GM23248 (cell line): ENCODE data around the gene ZNRD2. TPM values are rescaled to one million over a fixed set of nuclear protein-coding genes. Genes with fewer than 3 reads are reported as not detected.

ENCODE experiments used
- DNase-seq: peaks from one replicate; pipeline ENCODE4 v3.0.0-alpha.2; 2015
- H2AFZ ChIP-seq: fragments of 200-600 bp; sonication (generic); 2 replicates; pipeline ENCODE4 v1.6.1; 2016; ENCODE audit warnings: antibody characterized with exemption
- H3F3A ChIP-seq: fragments of 200-600 bp; sonication (generic); 2 replicates; pipeline ENCODE4 v1.6.1; 2016; ENCODE audit warnings: mild to moderate bottlenecking, antibody characterized with exemption, mixed run types; ENCODE audit not compliant: insufficient read depth
- H3K27ac ChIP-seq: fragments of 200-600 bp; sonication (generic); 2 replicates; pipeline ENCODE4 v1.5.1; 2016; ENCODE audit warnings: mild to moderate bottlenecking
- H3K27me3 ChIP-seq: fragments of 200-600 bp; sonication (generic); replicated peaks from 2 replicates; pipeline ENCODE4 v1.6.1; 2016; ENCODE audit warnings: mild to moderate bottlenecking; ENCODE audit not compliant: insufficient read depth
- H3K36me3 ChIP-seq: fragments of 200-600 bp; sonication (generic); 2 replicates; pipeline ENCODE4 v1.6.1; 2016; ENCODE audit warnings: low read depth, mild to moderate bottlenecking
- H3K4me1 ChIP-seq: fragments of 200-600 bp; sonication (generic); 2 replicates; pipeline ENCODE4 v1.6.1; 2016; ENCODE audit warnings: mild to moderate bottlenecking; ENCODE audit not compliant: insufficient read depth
- H3K4me2 ChIP-seq: fragments of 200-600 bp; sonication (generic); one replicate; pipeline ENCODE4 v1.6.1; 2016; ENCODE audit warnings: mild to moderate bottlenecking; ENCODE audit not compliant: unreplicated experiment
- H3K4me3 ChIP-seq: fragments of 200-600 bp; sonication (generic); 2 replicates; pipeline ENCODE4 v1.5.1; 2016; ENCODE audit warnings: mild to moderate bottlenecking
- H3K79me2 ChIP-seq: fragments of 200-600 bp; sonication (generic); 2 replicates; pipeline ENCODE4 v1.6.1; 2016; ENCODE audit warnings: mild to moderate bottlenecking; ENCODE audit not compliant: insufficient read depth
- H3K9ac ChIP-seq: fragments of 200-600 bp; sonication (generic); 2 replicates; pipeline ENCODE4 v1.6.1; 2016; ENCODE audit warnings: mild to moderate bottlenecking
- H3K9me2 ChIP-seq: fragments of 200-600 bp; sonication (generic); 2 replicates; pipeline ENCODE4 v1.6.1; 2016; ENCODE audit warnings: mixed run types, mild to moderate bottlenecking, moderate library complexity; ENCODE audit not compliant: insufficient read depth
- H3K9me3 ChIP-seq: fragments of 200-600 bp; sonication (generic); one replicate; pipeline ENCODE4 v1.6.1; 2017; ENCODE audit warnings: low read depth
- H4K20me1 ChIP-seq: fragments of 200-600 bp; sonication (generic); 2 replicates; pipeline ENCODE4 v1.6.0; 2016; ENCODE audit not compliant: insufficient read depth
- EZH2 ChIP-seq: fragments of 200-600 bp; sonication (generic); IDR thresholded peaks from 2 replicates; pipeline ENCODE4 v1.6.1; 2018; ENCODE audit warnings: antibody characterized with exemption, mild to moderate bottlenecking; ENCODE audit not compliant: insufficient read depth, poor library complexity, severe bottlenecking
- EZH2phosphoT487 ChIP-seq: fragments of 200-600 bp; sonication (generic); IDR thresholded peaks from 2 replicates; pipeline ENCODE4 v1.6.1; 2018; ENCODE audit warnings: antibody characterized with exemption, moderate library complexity, mild to moderate bottlenecking, low read depth; ENCODE audit not compliant: insufficient read depth
- WGBS, 2 experiments: methylation state at CpG; one replicate each; pipeline ENCODE4 v1.1.6; 2015 to 2017; ENCODE audit warnings: low lambda C conversion rate in 2 of 2, low coverage in 1 of 2; ENCODE audit errors: missing lambda C conversion rate in 2 of 2; 5-methylcytosine and 5-hydroxymethylcytosine counted together
- in situ Hi-C: fragments of 300-500 bp; cut with MboI; formaldehyde crosslinking; loops from 2 replicates; pipeline ENCODE4 v1.15.0; 2020
- polyA plus RNA-seq: library from polyadenylated mRNA; unstranded; fragments of >200 nt; fragmentation: Nextera tagmentation; extraction: Ambion mirVana; gene quantifications from 2 replicates; pipeline ENCODE4 v1.2.1, GENCODE V29; 2016
- total RNA-seq: library from RNA; depleted of rRNA; stranded (reverse); fragments of >200 nt; shearing (Covaris generic); gene quantifications from 2 replicates; pipeline ENCODE4 v1.2.3, GENCODE V29; 2014

ZNRD2 gene
- total and polyA plus RNA-seq, 2 experiments from 2014 or later: 54.5 to 74.9 TPM

- Histone ChIP-seq H3K9me3 (no peaks in the 10 kb centered on the region), H3K36me3 (peaks cover 16% of the 10 kb centered on the region), H4K20me1 (no peaks in the 10 kb centered on the region), H3K4me1 (peaks cover 18% of the 10 kb centered on the region), H3K27me3 (no peaks in the 10 kb centered on the region), H3K4me2 (peak overlapping the region; percentile 73), H3K9me2 (no peaks in the 10 kb centered on the region), H2AFZ (peak overlapping the region; percentile 96), H3K27ac (peak overlapping the region; percentile 65), H3K79me2 (peaks cover 43% of the 10 kb centered on the region), H3K4me3 (peak overlapping the region; percentile 68), H3F3A (0 out of 2 replicates have a peak, but pooled peaks cover 4% of the 10 kb centered on the region), H3K9ac (peak overlapping the region; percentile 70)
- in situ Hi-C loops: no loop called here
- no peak for TF ChIP-seq EZH2
- no peak for TF ChIP-seq EZH2phosphoT487
- 6 to 12% methylated on average over 12 of the region's 12 CpGs for WGBS, 2 experiments
- DNase-seq: peak; percentile 71
Observed at GRCh38 chr11:65524014-65524740, 46.1 kb upstream of the ZNRD2 start.

- peaks cover 18% of the 10 kb centered on the region for H3K4me1 ChIP-seq
- peaks cover 50% of the 10 kb centered on the region for H3K79me2 ChIP-seq
- peak; percentile 92 for DNase-seq
- H3K4me3 ChIP-seq: peak within 1 kb of the TSS; percentile 92
- H3K36me3 ChIP-seq: peaks cover 24% of the 10 kb centered on the region
- H3K9me2 ChIP-seq: no peaks in the 10 kb centered on the region
- peaks cover 4% of the 10 kb centered on the region; the same call in 1 of the 2 replicates for H3F3A ChIP-seq
- 4% methylated on average over 40 to 52 of the region's 82 CpGs for WGBS, 2 experiments
- in situ Hi-C loops: no loop called here
- H3K9ac ChIP-seq: peak within 1 kb of the TSS; percentile 99
- H3K27me3 ChIP-seq: no peaks in the 10 kb centered on the region
- peak within 1 kb of the TSS; percentile 100 for H3K4me2 ChIP-seq
- H3K27ac ChIP-seq: peak within 1 kb of the TSS; percentile 86
- TF ChIP-seq EZH2phosphoT487 (no peak), EZH2 (no peak)
- H3K9me3 ChIP-seq: no peaks in the 10 kb centered on the region
- H2AFZ ChIP-seq: peak within 1 kb of the TSS; percentile 96
- H4K20me1 ChIP-seq: no peaks in the 10 kb centered on the region
Observed at GRCh38 chr11:65524741-65525545, 45.3 kb upstream of the ZNRD2 start, which contains the start of gene SCYL1. Gene SCYL1, plus strand, starts transcription at chr11:65525083. Its CDS starts 71 bp downstream, at chr11:65525154.

GRCh38 chr11:65525546-65526480 lies 44.5 kb upstream of the ZNRD2 start:
- peaks cover 24% of the 10 kb centered on the region for H3K36me3 ChIP-seq
- peaks cover 56% of the 10 kb centered on the region for H3K79me2 ChIP-seq
- 25 to 31% methylated on average over 28 to 31 of the region's 31 CpGs for WGBS, 2 experiments
- peak overlapping the region; percentile 86 for H3K27ac ChIP-seq
- H4K20me1 ChIP-seq: no peaks in the 10 kb centered on the region
- H2AFZ ChIP-seq: no peak overlapping the region
- H3F3A ChIP-seq: peaks cover 4% of the 10 kb centered on the region; the same call in 1 of the 2 replicates
- H3K27me3 ChIP-seq: no peaks in the 10 kb centered on the region
- no peak for DNase-seq
- peak overlapping the region; percentile 99 for H3K9ac ChIP-seq
- peaks cover 18% of the 10 kb centered on the region for H3K4me1 ChIP-seq
- H3K4me2 ChIP-seq: peak overlapping the region; percentile 100
- no peak for TF ChIP-seq EZH2phosphoT487
- TF ChIP-seq EZH2: no peak
- in situ Hi-C loops: no loop called here
- no peaks in the 10 kb centered on the region for H3K9me3 ChIP-seq
- peak overlapping the region; percentile 92 for H3K4me3 ChIP-seq
- H3K9me2 ChIP-seq: no peaks in the 10 kb centered on the region
